Mesenteric fat pad (tissue), 1 donor: ENCODE data around the gene TRIP13. TPM values are rescaled to one million over a fixed set of nuclear protein-coding genes. Genes with fewer than 3 reads are reported as not detected.
"Not testable (repeated sequence)": the region's sequence is repeated elsewhere in the genome, so short reads cannot be mapped to it uniquely, and the experiment has no call there.

Source experiments
- DNase-seq: peaks from one replicate; pipeline ENCODE4 v3.0.0-alpha.2; 2020; ENCODE audit warnings: low spot score
- total RNA-seq: library from RNA; stranded (reverse); fragmentation: NEBNext Ultra II Directional; extraction: Animal tissue kit (Norgen Biotek cat#: 25700); gene quantifications from one replicate; pipeline ENCODE4 v1.2.1, GENCODE V29; 2021
- donor health status: DM: yes; HTN: yes; CAD: no.

The TRIP13 gene
- total RNA-seq, 1 donor from 2014 or later, result 1.2 TPM

GRCh38 chr5:934381-934967 lies 41.8 kb downstream of the TRIP13 start:
- not testable (repeated sequence) for DNase-seq

GRCh38 chr5:935510-936084 lies 42.9 kb downstream of the TRIP13 start:
- DNase-seq, result no peak

- DNase-seq, result peak; percentile 71
These were observed 43.8 kb downstream of the TRIP13 start for GRCh38 chr5:936149-937144.

DNA sequence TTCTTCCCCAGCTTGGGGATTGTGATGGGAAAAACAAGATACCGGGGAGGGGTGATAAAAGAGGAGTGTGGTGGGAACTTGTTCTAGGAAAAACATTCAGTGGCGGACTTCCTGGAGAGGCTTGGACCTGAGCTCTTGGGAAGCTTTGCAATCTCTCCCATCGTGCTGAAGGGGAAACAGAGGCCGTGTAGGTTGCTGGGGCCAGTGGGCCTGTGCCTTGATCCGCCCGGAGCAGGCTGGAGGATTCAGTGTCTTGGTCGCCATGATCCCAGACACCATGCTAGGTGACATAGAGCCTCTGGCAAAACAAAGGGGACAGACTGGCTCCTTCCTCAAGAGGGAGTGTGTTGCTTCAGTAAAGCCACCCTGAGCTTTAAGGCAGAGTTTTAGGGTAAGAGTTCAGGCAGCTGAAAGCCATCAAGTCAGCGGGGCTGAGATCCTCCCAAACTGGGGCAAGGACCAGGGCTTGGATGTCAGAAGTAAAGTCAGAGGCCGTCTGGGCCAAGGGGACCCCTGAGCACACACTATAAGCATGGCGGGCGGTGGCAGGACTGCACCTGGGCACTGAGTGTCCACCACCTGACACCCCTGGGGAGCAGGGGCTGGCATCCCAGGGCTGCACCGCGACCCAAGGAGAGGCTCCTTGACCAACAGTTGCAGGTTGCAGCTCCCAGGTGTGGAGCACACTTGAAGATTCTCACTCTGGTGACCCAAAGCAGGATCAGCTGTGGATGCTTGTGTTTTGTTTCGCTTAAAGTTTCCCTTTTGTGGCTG lies 44.7 kb downstream of the TRIP13 start:
- DNase-seq, result peak; percentile 67

- peak; percentile 59 for DNase-seq
These were observed 46.7 kb downstream of the TRIP13 start for GRCh38 chr5:939368-939767.

GRCh38 chr5:940741-941140 lies 48.1 kb downstream of the TRIP13 start:
- DNase-seq, result not testable (repeated sequence)

DNA sequence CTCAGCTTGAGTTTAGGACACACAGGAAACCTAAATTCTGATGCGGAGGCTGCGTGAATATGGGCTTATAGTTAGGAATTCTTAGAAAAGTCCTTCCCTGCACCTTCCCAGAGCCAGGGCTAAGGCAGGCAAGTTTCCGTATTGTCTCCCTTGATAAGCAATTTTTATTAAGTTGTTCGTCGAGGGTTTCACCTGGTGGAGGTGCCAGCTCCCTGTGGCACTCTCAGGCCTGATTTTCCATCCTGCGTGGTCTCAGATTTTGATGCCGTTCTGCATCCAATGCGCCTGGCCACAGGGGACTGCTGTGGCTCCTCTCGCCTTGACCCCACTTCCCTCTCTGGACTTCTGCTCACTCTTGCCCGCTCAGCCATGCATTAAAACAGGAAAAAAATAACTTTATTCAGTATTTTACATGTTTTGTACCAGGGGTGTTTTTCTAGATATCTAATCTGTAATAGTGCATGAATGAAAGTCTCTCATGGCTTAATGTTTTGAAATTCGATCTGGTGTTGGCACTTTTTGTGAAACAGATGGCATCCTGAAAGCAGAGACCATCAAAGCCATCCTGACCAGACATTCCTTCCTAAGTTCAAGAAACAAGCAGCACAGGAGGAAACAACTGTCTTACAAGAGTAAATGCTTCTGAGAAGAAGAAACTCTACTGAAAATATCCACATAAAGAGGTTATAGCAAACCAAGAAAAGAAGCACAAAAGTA lies 50.7 kb downstream of the TRIP13 start:
- DNase-seq, result peak; percentile 53

- DNase-seq, result peak; percentile 64
These were observed 51.4 kb downstream of the TRIP13 start for GRCh38 chr5:943918-944620.

DNA sequence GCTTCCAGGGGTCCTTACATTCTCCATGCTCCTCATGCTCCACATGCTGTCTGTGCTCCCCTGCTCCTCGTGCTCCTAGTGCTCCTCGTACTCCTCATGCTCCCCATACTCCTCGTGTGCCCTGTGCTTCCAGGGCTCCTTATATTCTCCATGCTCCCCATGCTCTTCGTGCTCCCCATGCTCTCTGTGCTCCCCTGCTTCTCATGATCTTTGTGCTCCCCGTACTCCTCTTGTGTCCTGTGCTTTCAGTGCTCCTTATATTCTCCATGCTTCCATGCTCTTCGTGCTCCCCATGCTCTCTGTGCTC lies 51.9 kb downstream of the TRIP13 start:
- DNase-seq, result no peak

- no peak for DNase-seq
These were observed 52.5 kb downstream of the TRIP13 start for GRCh38 chr5:944992-945685.

DNA sequence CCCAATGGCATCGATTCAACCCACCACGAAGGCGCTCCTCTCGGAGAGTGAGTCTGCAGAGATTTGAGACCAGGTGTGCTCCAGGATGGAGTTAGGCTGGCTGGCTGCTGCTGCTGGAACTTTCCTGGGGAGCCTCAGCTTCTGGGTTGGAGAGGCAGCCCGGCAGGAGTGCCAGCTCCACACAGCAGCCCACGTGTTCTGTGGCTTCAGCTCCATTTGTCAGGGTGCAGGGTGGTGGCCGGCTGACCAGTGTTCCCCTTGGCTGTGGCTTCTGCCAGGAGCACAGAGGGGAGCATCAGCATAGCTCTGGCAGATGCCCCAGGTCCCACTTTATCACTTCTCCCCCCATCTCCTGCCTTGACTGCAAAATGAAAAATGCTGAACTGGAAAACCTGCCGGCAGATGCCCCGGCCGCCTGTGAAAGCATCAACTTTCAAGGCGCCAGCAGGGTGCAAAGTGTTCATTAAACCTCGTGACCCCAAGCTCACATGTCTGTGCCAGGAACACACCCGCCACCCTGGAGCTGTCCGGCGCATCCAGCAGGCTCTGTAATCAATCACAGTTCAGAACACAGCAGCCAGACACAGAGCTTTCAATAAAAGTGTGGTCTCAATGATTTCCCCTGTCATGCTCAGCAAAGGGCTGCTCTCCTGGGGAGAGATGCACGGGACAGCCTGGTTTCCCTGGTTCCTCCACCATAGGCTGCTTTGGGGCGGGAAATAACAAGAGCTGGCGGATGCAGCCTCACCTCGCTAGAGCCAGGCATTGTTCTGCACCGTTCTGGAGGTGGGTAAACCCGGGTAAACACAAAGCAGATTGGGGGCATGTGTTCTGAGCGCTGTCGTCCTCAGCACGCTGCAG lies 53.2 kb downstream of the TRIP13 start:
- DNase-seq, result peak; percentile 88

DNA sequence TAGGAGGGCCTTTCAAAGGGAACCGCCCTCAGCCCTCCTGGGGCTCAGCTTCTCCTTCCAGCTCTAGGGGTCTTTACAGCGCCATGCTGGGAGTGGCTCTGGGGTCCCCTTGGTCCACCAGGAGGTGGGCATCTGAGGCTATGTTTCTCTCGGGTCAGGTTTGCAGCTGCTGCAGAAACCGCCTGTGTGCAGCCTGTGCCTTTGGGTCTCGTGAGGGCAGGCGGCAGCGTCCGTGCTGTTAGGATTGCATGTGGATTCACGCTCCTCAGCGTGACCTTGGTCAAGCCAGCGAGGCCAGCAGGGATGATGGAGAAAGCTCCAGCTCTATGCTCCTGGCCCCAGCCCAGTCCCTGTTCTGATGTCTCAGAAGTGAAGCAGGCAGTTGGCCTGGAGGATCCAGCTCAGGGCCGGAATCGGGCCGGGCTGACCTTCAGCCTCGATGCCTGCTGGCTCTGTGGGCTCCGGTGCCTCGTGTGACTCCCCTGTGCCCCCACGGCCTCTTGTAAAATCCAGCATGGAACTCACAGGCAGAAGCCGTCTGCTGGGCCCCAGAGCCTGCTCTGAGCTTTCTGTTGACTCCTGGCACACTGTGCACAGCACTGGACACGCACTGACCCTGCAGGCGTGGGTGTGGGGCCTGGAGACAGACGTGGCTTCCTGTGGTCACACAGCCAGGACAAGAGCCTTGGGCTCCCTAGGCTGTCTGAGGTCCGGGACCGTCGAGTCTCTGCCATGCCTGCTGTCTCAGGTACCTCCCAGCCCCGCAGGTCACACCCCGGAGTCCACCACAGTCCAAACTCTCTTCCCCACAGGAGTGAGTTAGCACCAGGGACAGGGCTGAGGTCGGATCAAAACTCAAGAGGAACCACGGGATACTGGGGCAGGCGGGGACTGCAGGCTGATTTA lies 54.3 kb downstream of the TRIP13 start:
- peak; percentile 89 for DNase-seq

- peak; percentile 81 for DNase-seq
These were observed 55.2 kb downstream of the TRIP13 start for GRCh38 chr5:947626-948471.

GRCh38 chr5:948472-949274 lies 56.0 kb downstream of the TRIP13 start:
- peak; percentile 81 for DNase-seq

DNA sequence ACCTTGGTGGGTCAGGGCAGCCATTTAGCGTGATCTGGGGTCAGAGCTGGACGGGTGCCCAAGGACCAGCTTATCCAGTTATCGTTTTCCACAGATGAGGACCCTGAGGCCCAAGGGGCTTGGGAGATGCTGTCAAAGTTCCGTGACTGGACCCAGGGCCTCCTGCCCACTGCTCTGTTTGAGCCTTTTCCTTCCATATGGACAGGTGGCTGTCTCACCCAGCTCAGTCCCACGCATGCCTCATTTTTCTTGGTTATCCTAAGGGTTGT lies 56.5 kb downstream of the TRIP13 start:
- no peak for DNase-seq
